MM.1S (cell line): ENCODE data around the gene C16orf92.
"Not testable (repeated sequence)": the region's sequence is repeated elsewhere in the genome, so short reads cannot be mapped to it uniquely, and the experiment has no call there.

Experiments
- DNase-seq: peaks from one replicate; pipeline ENCODE4 v3.0.0-alpha.2; 2015
- H2AFZ ChIP-seq: fragments of 300-600 bp; sonication (generic); 2 replicates; pipeline ENCODE4 v1.6.0; 2016; ENCODE audit warnings: antibody characterized with exemption, low read length
- H3F3A ChIP-seq: fragments of 300-600 bp; sonication (generic); 2 replicates; pipeline ENCODE4 v1.6.1; 2016; ENCODE audit warnings: mild to moderate bottlenecking, antibody characterized with exemption, low read length, moderate library complexity, mixed read lengths; ENCODE audit not compliant: insufficient read depth
- H3K27ac ChIP-seq: fragments of 300-600 bp; sonication (generic); 2 replicates; pipeline ENCODE4 v1.5.1; 2016; ENCODE audit warnings: mild to moderate bottlenecking, low read length
- H3K27me3 ChIP-seq: fragments of 300-600 bp; sonication (generic); replicated peaks from 2 replicates; pipeline ENCODE4 v1.6.0; 2016; ENCODE audit warnings: low read length; ENCODE audit not compliant: insufficient read depth
- H3K36me3 ChIP-seq: fragments of 300-600 bp; sonication (generic); replicated peaks from 2 replicates; pipeline ENCODE4 v1.6.1; 2016; ENCODE audit warnings: mild to moderate bottlenecking, low read length, mixed read lengths; ENCODE audit not compliant: insufficient read depth
- H3K4me1 ChIP-seq: fragments of 300-600 bp; sonication (generic); 2 replicates; pipeline ENCODE4 v1.6.1; 2016; ENCODE audit warnings: low read length, mixed read lengths
- H3K4me2 ChIP-seq: fragments of 300-600 bp; sonication (generic); 2 replicates; pipeline ENCODE4 v1.6.0; 2016; ENCODE audit warnings: low read depth, low read length
- H3K4me3 ChIP-seq: fragments of 300-600 bp; sonication (generic); 2 replicates; pipeline ENCODE4 v1.5.1; 2016; ENCODE audit warnings: low read length, mixed read lengths
- H3K79me2 ChIP-seq: fragments of 300-600 bp; sonication (generic); 2 replicates; pipeline ENCODE4 v1.6.1; 2016; ENCODE audit warnings: mixed run types, low read length, mixed read lengths
- H3K9ac ChIP-seq: fragments of 300-600 bp; sonication (generic); 2 replicates; pipeline ENCODE4 v1.6.1; 2016; ENCODE audit warnings: low read length, mixed read lengths
- H3K9me2 ChIP-seq: fragments of 300-600 bp; sonication (generic); replicated peaks from 2 replicates; pipeline ENCODE4 v1.6.1; 2016; ENCODE audit warnings: mild to moderate bottlenecking, low read length, mixed read lengths; ENCODE audit not compliant: insufficient read depth
- H3K9me3 ChIP-seq: fragments of 300-600 bp; sonication (generic); replicated peaks from 2 replicates; pipeline ENCODE4 v1.6.1; 2016; ENCODE audit warnings: mild to moderate bottlenecking, low read length, mixed read lengths; ENCODE audit not compliant: insufficient read depth
- H4K20me1 ChIP-seq: fragments of 300-600 bp; sonication (generic); 2 replicates; pipeline ENCODE4 v1.6.1; 2016; ENCODE audit warnings: mild to moderate bottlenecking, low read length, moderate library complexity, mixed read lengths; ENCODE audit not compliant: insufficient read depth
- CTCF ChIP-seq: fragments of 300-600 bp; sonication (generic); IDR thresholded peaks from 2 replicates; pipeline ENCODE4 v1.5.1; 2016; ENCODE audit warnings: antibody characterized with exemption, low read length, mixed read lengths
- EZH2 ChIP-seq: fragments of 300-600 bp; sonication (generic); optimal IDR thresholded peaks from 2 replicates; pipeline ENCODE3; 2017; ENCODE audit warnings: low read depth, mild to moderate bottlenecking, antibody characterized with exemption, low read length, mixed read lengths
- EZH2phosphoT487 ChIP-seq: fragments of 300-600 bp; sonication (generic); IDR thresholded peaks from 2 replicates; pipeline ENCODE4 v1.6.1; 2018; ENCODE audit warnings: antibody characterized with exemption, low read length

The C16orf92 gene

GRCh38 chr16:30009990-30010843 lies 12.8 kb upstream of the C16orf92 start:
- Histone ChIP-seq H3K27ac (no peak overlapping the region), H2AFZ (no peak overlapping the region), H3K9me3 (no peaks in the 10 kb centered on the region), H3K4me2 (peak overlapping the region; percentile 41; the same call in 1 of the 2 replicates), H3K36me3 (no peaks in the 10 kb centered on the region), H3K4me3 (no peak overlapping the region; the same call in 1 of the 2 replicates), H3K79me2 (no peaks in the 10 kb centered on the region), H3K4me1 (no peaks in the 10 kb centered on the region), H3K27me3 (peaks cover 55% of the 10 kb centered on the region), H3K9me2 (no peaks in the 10 kb centered on the region), H3F3A (no peaks in the 10 kb centered on the region), H4K20me1 (no peaks in the 10 kb centered on the region), H3K9ac (no peak overlapping the region)
- DNase-seq: no peak
- TF ChIP-seq EZH2 (no peak), CTCF (no peak), EZH2phosphoT487 (no peak)

DNA sequence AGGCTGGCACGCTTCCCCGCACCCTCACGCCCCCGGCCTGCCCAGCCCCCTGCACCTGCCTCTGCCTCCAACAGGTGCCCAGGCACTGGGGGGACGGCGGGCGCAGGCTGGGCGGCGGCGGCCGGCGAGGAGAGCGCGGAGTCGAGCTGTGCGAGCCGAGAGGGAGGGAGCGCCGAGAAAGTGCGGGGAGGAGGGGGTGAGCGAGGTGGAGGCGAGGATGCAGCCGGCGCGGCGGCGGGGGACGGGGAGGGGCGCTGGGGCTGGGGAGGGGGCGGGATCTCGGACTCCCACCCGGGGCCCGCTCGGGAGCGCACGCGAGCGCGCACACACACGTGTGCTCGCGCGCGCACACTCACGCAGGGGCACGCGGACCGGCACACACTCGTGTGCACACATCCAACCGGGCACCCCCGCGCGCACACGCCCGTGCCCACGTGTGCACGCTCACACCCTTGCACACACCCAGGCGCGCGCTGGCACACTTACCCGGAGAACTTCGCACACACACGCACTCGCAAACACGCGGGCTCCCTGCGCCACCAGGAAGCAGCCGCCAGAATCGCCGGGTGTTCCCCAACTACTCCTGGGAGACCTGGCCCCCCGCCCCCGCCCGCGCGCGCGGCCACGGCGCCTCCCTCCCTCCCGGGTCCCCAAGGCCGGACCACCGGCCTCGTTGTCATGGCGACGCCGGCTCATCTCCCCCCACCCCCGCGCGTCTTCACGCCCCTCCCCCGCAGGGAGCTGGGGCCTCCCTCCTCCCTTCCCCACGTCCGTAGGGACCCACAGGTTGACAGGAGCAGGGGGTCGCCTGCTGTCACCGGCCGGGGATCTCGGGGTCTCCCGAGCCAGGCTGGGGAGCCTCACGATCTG lies 11.9 kb upstream of the C16orf92 start, which contains the start of gene DOC2A:
Gene DOC2A (minus strand): TSS at position 184 of the 870 bp plus-strand sequence. CDS start 805 bp downstream, outside the sequence.
- Histone ChIP-seq H3K9me3 (no peaks in the 10 kb centered on the region), H3K4me3 (peak within 1 kb of the TSS; percentile 43; the same call in 1 of the 2 replicates), H2AFZ (no peak within 1 kb of the TSS), H3K9me2 (no peaks in the 10 kb centered on the region), H3K27me3 (peaks cover 55% of the 10 kb centered on the region), H3K9ac (no peak within 1 kb of the TSS), H4K20me1 (no peaks in the 10 kb centered on the region), H3K4me1 (no peaks in the 10 kb centered on the region), H3K27ac (no peak within 1 kb of the TSS), H3K36me3 (no peaks in the 10 kb centered on the region), H3K4me2 (peak within 1 kb of the TSS; percentile 72; the same call in 1 of the 2 replicates), H3K79me2 (no peaks in the 10 kb centered on the region), H3F3A (no peaks in the 10 kb centered on the region)
- TF ChIP-seq EZH2: no peak
- TF ChIP-seq EZH2phosphoT487: no peak
- no peak for TF ChIP-seq CTCF
- DNase-seq: no peak

DNA sequence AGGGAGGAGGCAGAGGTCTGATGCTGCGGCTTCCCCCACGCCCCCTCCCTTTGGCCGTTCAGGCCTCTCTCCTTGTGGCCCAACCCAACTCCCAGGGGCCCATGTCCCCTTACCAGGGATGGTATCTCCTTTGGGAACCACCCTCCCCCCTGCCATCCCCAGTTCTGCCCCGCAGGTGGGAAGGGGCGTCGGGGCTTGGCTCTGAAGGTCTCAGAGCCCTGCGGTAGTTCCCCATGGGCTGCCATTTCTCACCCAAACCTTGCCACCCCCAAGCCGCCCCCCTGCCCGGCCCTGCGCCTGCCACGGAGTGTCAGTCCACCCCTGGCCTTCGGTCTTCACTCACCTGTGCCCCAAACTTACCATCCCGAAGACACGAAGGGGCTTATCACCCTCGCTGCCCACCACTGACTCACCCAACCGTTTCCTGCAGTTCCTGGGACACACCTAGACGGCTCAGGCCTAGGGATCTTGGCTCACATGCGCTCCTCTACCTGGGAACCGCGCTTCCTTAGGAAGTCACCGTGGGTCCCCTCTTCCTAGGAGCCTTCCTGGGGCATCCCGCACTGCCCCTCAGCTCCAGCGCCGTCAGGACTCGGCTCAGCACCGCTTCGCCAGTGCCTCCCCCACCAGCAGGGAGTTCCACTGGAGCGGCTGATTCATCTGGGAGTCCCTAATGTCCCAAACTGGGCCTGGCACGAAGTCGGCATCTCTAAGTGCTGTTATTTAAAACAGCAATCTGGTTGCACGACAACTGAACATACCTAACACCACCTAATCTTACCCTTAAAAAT lies 11.1 kb upstream of the C16orf92 start:
- Histone ChIP-seq H3K9me3 (no peaks in the 10 kb centered on the region), H3F3A (no peaks in the 10 kb centered on the region), H3K27ac (no peak overlapping the region), H3K4me3 (no peak overlapping the region), H3K36me3 (no peaks in the 10 kb centered on the region), H2AFZ (no peak overlapping the region), H4K20me1 (no peaks in the 10 kb centered on the region), H3K9ac (no peak overlapping the region), H3K9me2 (no peaks in the 10 kb centered on the region), H3K79me2 (no peaks in the 10 kb centered on the region), H3K27me3 (peaks cover 62% of the 10 kb centered on the region), H3K4me1 (no peaks in the 10 kb centered on the region), H3K4me2 (peak overlapping the region; percentile 72; the same call in 1 of the 2 replicates)
- DNase-seq: no peak
- TF ChIP-seq EZH2phosphoT487 (no peak), EZH2 (no peak), CTCF (no peak)

GRCh38 chr16:30012598-30012997 lies 10.4 kb upstream of the C16orf92 start:
- H3K9me2 ChIP-seq, H3F3A ChIP-seq, H4K20me1 ChIP-seq, H3K36me3 ChIP-seq, H3K9me3 ChIP-seq, H3K79me2 ChIP-seq, DNase-seq, H3K4me3 ChIP-seq, H3K4me1 ChIP-seq, H3K9ac ChIP-seq, H2AFZ ChIP-seq, H3K27ac ChIP-seq, H3K4me2 ChIP-seq: not testable (repeated sequence)
- H3K27me3 ChIP-seq: peaks cover 60% of the 10 kb centered on the region
